IPS-15b (cell line): Measurements from ENCODE around the gene POU5F1.

Experiments
- H3K27me3 ChIP-seq: one replicate; pipeline ENCODE4 v1.6.1; 2013; ENCODE audit warnings: low read length; ENCODE audit not compliant: control insufficient read depth, insufficient read depth
- H3K36me3 ChIP-seq: one replicate; pipeline ENCODE4 v1.6.1; 2013; ENCODE audit warnings: low read length; ENCODE audit not compliant: control insufficient read depth, insufficient read depth
- H3K4me1 ChIP-seq: one replicate; pipeline ENCODE4 v1.6.1; 2013; ENCODE audit warnings: mild to moderate bottlenecking, low read length; ENCODE audit not compliant: control insufficient read depth, insufficient read depth
- H3K4me3 ChIP-seq: one replicate; pipeline ENCODE4 v1.5.1; 2013; ENCODE audit warnings: low read depth, low read length
- H3K9ac ChIP-seq: one replicate; pipeline ENCODE4 v1.6.1; 2013; ENCODE audit warnings: low read depth, mild to moderate bottlenecking, low read length
- H3K9me3 ChIP-seq: one replicate; pipeline ENCODE4 v1.6.1; 2013; ENCODE audit warnings: mild to moderate bottlenecking, low read length; ENCODE audit not compliant: control insufficient read depth, insufficient read depth

POU5F1 gene

DNA sequence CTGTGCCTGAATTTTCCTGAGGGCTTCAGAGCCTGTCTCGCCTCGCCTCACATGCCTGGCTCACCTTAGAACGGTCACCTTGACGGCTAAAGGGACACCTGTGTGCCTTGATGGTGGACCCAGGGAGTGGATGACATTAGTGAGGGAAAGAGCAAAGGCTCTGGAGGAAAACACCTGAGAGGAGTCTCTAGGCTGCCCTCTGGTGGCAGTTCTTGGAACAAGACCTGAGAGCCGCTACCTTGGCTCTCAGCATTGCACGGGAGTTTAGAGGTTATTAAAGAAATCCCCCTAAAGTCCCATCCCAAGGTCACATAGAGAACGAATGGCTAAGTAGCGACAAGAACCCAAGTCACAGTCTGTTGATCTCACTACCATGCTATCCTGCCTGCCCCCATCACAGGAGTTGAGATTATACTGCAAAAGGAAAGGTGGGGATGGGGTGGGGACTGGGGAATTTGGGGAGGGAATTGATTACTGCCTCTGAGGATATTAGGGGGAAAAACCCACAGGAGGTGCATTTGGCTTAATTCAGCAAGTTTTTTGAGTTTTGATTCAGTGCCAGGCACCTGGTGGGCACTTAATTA, 42.3 kb downstream of the POU5F1 start:
- H3K27me3 ChIP-seq: no peaks in the 10 kb centered on the region
- H3K9ac ChIP-seq: no peak overlapping the region
- no peaks in the 10 kb centered on the region for H3K9me3 ChIP-seq
- H3K4me1 ChIP-seq: no peaks in the 10 kb centered on the region
- no peaks in the 10 kb centered on the region for H3K36me3 ChIP-seq
- no peak overlapping the region for H3K4me3 ChIP-seq

DNA sequence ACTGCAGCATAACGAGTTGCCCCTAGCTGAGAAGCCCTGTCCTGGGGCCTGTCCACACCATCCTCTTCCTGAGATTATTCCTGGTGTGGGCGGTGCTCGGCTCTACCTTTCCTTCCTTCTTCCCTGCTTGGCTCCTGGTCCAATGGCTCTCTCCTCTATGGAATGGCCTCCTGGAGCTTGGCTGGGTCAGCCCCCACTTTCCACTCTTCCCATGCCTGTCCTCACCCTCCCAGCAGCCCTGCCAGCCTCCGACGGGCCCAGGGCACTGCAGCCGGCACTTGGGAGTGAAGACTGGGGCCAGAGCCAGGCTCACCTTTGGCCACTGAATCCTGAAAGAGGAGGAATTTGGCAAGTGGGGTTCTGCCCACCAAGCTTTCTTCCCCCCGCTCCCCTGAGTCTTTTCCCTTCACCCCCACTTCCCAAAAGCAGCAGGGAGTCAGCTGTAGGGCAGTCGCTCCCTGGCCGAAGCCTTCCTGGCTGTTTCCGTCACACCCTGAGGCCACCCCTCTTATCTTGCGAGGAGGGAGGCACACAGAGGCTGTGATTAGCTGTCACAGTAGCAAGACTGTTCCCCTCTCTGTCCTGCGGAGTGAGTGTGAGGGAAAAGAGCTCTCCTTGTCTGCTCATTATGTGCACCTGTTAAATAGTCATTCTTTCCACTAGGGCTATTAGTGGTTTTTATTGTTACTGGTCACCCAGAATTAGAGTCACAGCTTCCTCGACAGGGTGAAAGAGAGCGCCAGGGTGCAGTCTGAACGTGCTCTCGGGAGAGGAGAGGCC, 43.9 kb downstream of the POU5F1 start:
- H3K27me3 ChIP-seq: no peaks in the 10 kb centered on the region
- H3K9ac ChIP-seq: no peak overlapping the region
- H3K4me1 ChIP-seq: no peaks in the 10 kb centered on the region
- H3K36me3 ChIP-seq: no peaks in the 10 kb centered on the region
- H3K4me3 ChIP-seq: no peak overlapping the region
- no peaks in the 10 kb centered on the region for H3K9me3 ChIP-seq

DNA sequence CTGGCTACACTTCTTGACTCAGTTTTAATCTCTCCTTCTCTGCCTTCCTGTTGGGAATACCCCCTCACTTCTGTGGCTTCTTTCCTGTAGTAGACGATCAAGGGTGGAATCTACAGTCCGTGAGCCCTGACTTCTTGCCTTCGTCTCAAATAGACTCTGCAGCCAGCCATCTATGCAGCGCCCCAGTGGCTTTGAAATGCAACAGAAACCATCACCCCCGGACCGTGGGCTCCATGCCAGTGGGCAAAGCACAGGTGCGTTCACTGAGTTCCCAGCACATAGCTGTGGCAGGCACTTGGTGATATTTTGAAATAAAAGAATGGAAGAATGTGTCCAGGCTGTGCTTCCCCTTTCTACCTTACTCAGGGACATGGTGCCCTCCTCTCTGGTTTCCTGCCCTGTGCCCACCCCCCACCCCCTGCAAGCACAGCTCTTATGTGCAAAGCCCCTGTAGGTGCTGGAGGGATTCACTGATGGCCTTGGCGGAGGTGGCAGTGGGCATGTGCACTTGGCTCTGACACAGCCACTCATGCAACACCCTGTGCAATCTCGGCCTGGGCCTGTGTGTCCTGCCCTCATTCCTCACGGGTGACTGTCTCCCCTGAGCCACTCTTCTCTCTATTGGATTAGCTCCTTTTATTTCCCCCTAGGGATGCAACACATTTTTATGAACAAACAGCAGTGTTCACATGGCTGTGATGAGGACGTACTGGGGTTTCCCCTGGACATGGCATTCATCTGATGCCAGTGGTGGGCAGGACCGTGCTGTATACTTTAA, 44.7 kb downstream of the POU5F1 start:
- H3K4me1 ChIP-seq: no peaks in the 10 kb centered on the region
- no peaks in the 10 kb centered on the region for H3K9me3 ChIP-seq
- H3K9ac ChIP-seq: no peak overlapping the region
- H3K36me3 ChIP-seq: no peaks in the 10 kb centered on the region
- no peaks in the 10 kb centered on the region for H3K27me3 ChIP-seq
- H3K4me3 ChIP-seq: no peak overlapping the region

DNA sequence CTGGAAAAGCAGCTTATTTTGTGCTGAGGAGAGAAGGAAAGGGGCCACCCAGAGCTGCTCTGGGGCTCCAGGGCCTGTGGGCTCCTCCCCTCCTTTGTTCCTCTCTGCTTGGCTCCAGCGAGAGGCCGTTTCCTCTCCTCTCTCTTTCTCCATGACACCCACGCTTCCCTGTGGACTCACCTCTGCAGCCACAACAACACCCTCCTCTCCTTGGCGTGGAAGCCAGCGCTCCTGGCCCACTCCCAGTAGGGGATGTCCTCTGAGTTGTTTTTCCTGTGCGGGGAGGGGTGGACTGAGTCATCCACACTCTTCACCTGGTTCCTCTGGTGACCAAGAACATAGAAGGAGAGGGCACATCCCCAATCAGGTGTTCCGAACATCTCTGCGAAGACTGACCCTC, 45.3 kb downstream of the POU5F1 start:
- Histone ChIP-seq H3K27me3 (no peaks in the 10 kb centered on the region), H3K9ac (no peak overlapping the region), H3K36me3 (no peaks in the 10 kb centered on the region), H3K9me3 (no peaks in the 10 kb centered on the region), H3K4me1 (no peaks in the 10 kb centered on the region), H3K4me3 (no peak overlapping the region)

DNA sequence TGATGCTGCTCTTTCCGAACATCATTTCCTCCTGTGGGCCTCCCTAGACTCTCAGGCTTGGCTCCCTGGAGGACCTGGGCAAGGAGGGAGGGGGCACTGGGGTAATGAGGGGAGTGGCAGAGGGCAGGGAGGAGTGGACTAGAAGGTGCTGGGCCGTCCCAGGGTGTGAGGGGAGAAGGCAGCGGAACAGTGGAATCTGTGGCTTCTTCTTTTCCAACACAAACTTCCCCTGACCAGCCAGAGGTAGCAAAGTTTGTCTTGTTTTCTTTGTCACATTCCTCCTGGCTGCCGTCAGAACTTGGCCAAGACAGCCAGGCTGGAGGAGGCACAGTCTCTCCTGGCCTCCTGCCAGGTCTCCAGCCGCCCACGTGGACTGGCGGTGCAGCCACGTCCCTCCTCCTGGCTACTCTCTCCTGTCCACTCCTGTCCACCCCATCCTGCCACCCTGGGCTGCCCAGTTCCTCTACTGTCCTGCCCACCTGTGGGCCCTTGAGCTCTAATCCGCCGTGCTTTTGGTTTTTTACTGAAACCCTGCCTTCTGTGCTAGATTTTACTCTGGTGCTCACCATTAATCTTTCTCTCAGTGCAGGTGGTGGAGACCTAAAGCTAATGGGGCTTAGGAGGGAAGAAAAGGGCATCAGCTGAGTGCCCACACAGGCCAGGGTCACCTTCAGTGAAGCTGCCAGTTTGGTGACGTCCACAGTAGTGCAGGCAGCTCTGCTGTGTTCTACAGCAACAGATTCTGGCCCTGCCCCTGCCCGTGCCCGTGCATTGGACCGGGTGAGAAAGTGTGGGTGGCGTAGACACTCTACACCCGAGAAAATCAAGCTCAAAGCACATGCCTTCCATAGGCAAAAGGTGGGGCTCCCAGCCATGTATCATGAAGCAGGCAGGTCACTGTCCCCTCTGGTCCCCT, 47.4 kb downstream of the POU5F1 start:
- Histone ChIP-seq H3K9me3 (no peaks in the 10 kb centered on the region), H3K27me3 (no peaks in the 10 kb centered on the region), H3K9ac (no peak overlapping the region), H3K4me1 (no peaks in the 10 kb centered on the region), H3K36me3 (peaks cover 2% of the 10 kb centered on the region), H3K4me3 (no peak overlapping the region)

DNA sequence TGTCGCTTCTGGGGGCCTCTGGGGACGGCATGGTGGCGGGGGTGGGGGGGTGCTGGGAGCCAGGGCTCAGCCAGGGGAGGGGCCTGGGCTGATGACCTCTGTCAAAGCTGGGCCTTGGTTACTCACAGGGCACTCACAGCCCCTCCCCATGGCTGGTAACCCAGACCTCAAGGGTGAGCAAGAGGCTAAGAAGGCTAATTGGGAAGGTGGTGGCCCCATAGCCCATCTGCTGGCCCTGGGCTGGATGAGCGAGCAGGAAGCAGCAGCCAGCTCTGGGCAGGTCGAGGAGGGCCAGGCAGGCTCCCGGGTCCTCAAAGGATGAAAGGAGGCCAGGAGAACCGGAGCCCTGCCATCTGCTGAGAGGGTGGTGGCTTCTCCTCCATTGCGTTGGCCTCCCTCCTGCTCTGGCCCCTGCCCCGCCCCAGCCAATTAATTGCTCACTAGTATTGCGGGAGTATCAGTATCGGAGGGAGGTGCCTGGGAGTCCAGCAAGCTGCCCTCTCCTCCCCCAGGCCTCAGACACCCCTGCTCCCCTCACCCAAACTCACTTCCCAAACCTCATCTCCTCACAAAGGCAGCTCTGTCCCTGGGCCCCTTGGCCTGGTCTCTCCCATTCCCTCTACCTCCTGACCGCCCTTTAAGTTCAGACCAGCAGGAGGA, 49.2 kb downstream of the POU5F1 start:
- Histone ChIP-seq H3K4me1 (no peaks in the 10 kb centered on the region), H3K9me3 (no peaks in the 10 kb centered on the region), H3K27me3 (no peaks in the 10 kb centered on the region), H3K36me3 (peaks cover 2% of the 10 kb centered on the region), H3K9ac (no peak overlapping the region), H3K4me3 (no peak overlapping the region)

DNA sequence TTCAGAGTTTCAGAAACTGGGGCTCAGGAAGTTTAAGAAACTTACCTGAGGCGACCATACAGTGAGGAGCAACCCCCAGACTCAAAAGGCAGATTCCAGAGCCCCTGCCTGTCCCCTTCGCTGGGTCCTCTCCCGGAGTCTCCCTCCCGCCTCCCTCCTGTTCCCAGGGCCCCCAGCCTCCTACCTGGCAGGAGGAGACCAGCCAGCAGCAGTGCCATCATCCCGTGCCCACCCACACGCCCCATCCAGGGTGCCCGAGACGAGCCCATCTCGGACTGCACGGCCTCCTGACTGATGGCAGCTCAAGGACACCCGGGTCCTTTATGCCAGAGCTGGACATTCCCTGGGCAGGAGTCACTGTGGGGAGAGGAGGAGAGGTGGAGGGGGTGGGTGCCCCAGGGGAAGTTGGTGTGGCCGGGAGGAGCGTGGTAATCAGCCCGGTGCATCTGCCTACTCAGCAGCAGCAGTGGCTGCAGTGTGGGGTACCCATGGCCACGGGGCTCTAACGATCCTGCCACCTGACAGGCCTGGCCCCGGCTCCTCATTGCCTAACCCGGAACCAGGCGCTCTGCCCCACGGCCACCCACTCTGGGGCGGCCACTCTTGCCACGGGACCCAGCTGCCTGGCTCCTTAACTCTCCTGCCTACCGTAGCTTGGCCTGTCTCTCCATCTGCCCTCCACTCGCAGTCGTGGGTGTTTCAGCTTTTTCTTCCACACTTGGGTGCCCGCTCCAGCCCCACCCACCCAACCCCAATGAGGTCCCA, 50.1 kb downstream of the POU5F1 start, which contains the start of gene CDSN:
Gene CDSN (minus strand): TSS at position 296 of the 765 bp plus-strand sequence. CDS start 27 bp downstream, at position 269.
- H3K9ac ChIP-seq: no peak within 1 kb of the TSS

DNA sequence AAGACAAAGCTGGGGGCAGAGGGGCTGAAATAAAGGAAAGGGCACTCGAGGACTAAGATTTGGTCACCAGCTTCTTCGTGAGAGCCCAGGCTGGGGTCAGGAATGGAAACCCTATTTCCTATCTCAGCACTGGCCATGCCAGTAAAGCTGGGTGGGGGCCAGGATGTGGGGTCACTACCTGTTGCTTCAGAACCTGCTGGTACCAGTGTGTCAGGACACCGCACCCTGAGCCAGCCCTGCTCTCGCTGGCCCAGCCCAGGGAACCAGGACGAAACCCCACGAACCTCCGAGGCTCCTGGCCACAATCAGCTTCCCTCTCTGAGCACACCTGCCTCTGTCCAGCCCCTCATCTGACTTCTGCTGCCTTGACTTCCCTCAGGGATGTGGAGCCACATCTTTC, 52.3 kb downstream of the POU5F1 start:
- no peak overlapping the region for H3K4me3 ChIP-seq
- H3K27me3 ChIP-seq: peaks cover 1% of the 10 kb centered on the region
- peaks cover 2% of the 10 kb centered on the region for H3K36me3 ChIP-seq
- H3K9me3 ChIP-seq: no peaks in the 10 kb centered on the region
- peaks cover 13% of the 10 kb centered on the region for H3K4me1 ChIP-seq
- no peak overlapping the region for H3K9ac ChIP-seq

More for the DNA sequence above, 50.1 kb downstream of the POU5F1 start, which contains the start of gene CDSN:
- no peak within 1 kb of the TSS for H3K4me3 ChIP-seq
- peaks cover 2% of the 10 kb centered on the region for H3K36me3 ChIP-seq
- no peaks in the 10 kb centered on the region for H3K9me3 ChIP-seq
- no peaks in the 10 kb centered on the region for H3K4me1 ChIP-seq
- no peaks in the 10 kb centered on the region for H3K27me3 ChIP-seq

DNA sequence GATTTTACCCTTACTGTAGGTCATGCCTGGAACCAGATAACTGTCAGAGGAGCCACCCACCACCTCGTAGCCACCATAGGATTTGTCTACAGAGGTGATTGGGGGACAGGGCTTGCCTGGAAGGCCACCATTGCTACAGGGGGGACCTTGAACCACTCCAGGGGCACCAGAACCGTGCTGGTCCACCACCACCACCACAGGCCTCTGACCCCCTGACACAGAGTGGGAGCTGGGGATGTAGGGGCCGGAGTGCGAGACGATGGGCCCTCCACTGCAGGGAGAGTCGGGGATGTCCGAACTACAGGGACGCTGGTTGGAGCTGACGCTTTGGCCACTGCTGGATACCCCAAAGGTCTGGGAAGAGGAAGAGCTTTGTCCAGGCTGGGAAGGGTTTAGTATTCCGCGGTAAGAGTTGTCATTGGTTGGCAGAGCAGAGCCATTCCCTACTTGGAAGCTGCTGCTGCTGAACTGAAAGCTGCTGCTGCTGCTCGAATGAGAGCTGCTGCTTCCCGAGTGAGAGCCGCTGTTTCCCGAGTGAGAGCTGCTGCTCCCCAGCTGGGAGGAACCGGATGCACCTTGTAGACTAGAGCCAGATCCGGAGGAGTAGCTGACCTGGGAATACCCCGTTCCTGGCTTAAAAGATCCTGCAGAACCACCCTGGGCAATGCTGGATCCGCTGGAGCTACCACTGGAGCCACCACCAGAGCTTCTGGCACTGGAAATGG, 53.7 kb downstream of the POU5F1 start:
- Histone ChIP-seq H3K9ac (no peak overlapping the region), H3K4me1 (peaks cover 13% of the 10 kb centered on the region), H3K27me3 (peaks cover 7% of the 10 kb centered on the region), H3K36me3 (peaks cover 2% of the 10 kb centered on the region), H3K9me3 (no peaks in the 10 kb centered on the region), H3K4me3 (no peak overlapping the region)
